ENCODE results near the gene RPL36.
"Not testable (repeated sequence)": the region's sequence is repeated elsewhere in the genome, so short reads cannot be mapped to it uniquely, and the experiment has no call there.

RPL36 gene

GRCh38 chr19:5691822-5692722 lies 2.0 kb downstream of the RPL36 start:
- DNase-seq = no peak

- no peak for DNase-seq
Observed at GRCh38 chr19:5692723-5693194, 2.7 kb downstream of the RPL36 start.

GRCh38 chr19:5693195-5694166 lies 3.4 kb downstream of the RPL36 start:
- no peak for DNase-seq

- DNase-seq = no peak
Observed at GRCh38 chr19:5694167-5694955, 4.3 kb downstream of the RPL36 start.

GRCh38 chr19:5694956-5695648 lies 5.0 kb downstream of the RPL36 start:
- no peak for DNase-seq

- DNase-seq = no peak
Observed at GRCh38 chr19:5695649-5696195, 5.6 kb downstream of the RPL36 start.

- DNase-seq = no peak
Observed at GRCh38 chr19:5696196-5697021, 6.3 kb downstream of the RPL36 start.

GRCh38 chr19:5697022-5697889 lies 7.2 kb downstream of the RPL36 start:
- no peak for DNase-seq

- DNase-seq = no peak
Observed at GRCh38 chr19:5697890-5698634, 8.0 kb downstream of the RPL36 start.

- no peak for DNase-seq
Observed at GRCh38 chr19:5698635-5699422, 8.7 kb downstream of the RPL36 start.

- DNase-seq = no peak
Observed at GRCh38 chr19:5700455-5701092, 10.5 kb downstream of the RPL36 start.

GRCh38 chr19:5702053-5702410 lies 11.9 kb downstream of the RPL36 start:
- not testable (repeated sequence) for DNase-seq

- DNase-seq = no peak
Observed at GRCh38 chr19:5703819-5704818, 14.0 kb downstream of the RPL36 start.

- no peak for DNase-seq
Observed at GRCh38 chr19:5705552-5705951, 15.5 kb downstream of the RPL36 start.

GRCh38 chr19:5706876-5707573 lies 16.9 kb downstream of the RPL36 start:
- DNase-seq = no peak
